Chondrocyte (in vitro differentiated cells): ENCODE measurements around the gene GLRA3. TPM values are rescaled to one million over a fixed set of nuclear protein-coding genes. Genes with fewer than 3 reads are reported as not detected.
"Not testable (repeated sequence)": the region's sequence is repeated elsewhere in the genome, so short reads cannot be mapped to it uniquely, and the experiment has no call there.

Experiments used
- DNase-seq: peaks from one replicate; pipeline ENCODE4 v3.0.0; 2021; ENCODE audit warnings: mixed read lengths, low spot score
- H3K27ac Mint-ChIP-seq: one replicate; pipeline ENCODE4 v1.8.0; 2021; ENCODE audit warnings: mild to moderate bottlenecking, moderate library complexity, mixed read lengths; ENCODE audit not compliant: unreplicated experiment
- H3K27me3 Mint-ChIP-seq: 2 replicates; pipeline ENCODE4 v1.8.0; 2021; ENCODE audit warnings: low read depth, mixed read lengths
- H3K36me3 Mint-ChIP-seq: 2 replicates; pipeline ENCODE4 v1.8.0; 2021; ENCODE audit warnings: low read depth, mixed read lengths
- H3K4me1 Mint-ChIP-seq: 2 replicates; pipeline ENCODE4 v1.8.0; 2021; ENCODE audit warnings: low read depth, mild to moderate bottlenecking, mixed read lengths
- H3K4me3 Mint-ChIP-seq: one replicate; pipeline ENCODE4 v1.8.0; 2021; ENCODE audit warnings: mild to moderate bottlenecking, moderate library complexity, mixed read lengths; ENCODE audit not compliant: unreplicated experiment
- H3K9me3 Mint-ChIP-seq: 2 replicates; pipeline ENCODE4 v1.8.0; 2021; ENCODE audit warnings: low read depth, mixed read lengths
- total RNA-seq: library from RNA; stranded (reverse); gene quantifications from 3 replicates; pipeline ENCODE4 v1.2.1, GENCODE V29; 2021
- TF ChIP-seq, protein P1 (sequence below): fragments of 200-600 bp; sonication (generic); IDR thresholded peaks from 2 replicates; pipeline ENCODE4 v1.5.0; 2021; ENCODE audit warnings: antibody characterized with exemption, mild to moderate bottlenecking, moderate library complexity

The GLRA3 gene
- total RNA-seq, 1 donor from 2014 or later = not detected

DNA sequence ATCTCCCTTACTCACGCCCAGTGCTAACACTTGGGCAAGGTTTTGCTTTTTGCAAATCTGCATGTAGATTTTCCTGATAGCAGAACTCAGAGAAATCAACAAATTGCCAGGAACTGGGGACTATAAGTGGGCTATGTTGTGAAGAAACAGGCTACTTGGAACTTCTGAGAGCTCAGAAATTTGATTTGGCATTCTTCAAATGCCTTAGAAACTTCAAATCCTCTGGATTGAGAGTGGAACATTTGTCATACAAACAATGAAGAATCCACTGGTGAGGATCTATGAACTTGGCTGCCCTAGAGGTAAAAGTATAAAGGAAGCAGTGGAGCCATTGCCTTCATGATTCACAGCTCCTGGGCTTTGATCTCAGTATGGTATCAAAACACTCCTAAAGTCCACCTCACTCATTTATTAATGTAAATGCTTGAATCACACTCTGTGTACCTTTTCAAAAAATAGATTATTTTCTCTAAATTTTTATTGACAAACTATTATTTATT is 126.0 kb downstream of the GLRA3 start:
- Mint-ChIP-seq H3K4me1 (no peaks in the 10 kb centered on the region), H3K27me3 (peaks cover 16% of the 10 kb centered on the region), H3K4me3 (no peak overlapping the region), H3K36me3 (no peaks in the 10 kb centered on the region), H3K27ac (no peak overlapping the region), H3K9me3 (peaks cover 7% of the 10 kb centered on the region)
- no peak for DNase-seq
- TF ChIP-seq, protein P1, sequence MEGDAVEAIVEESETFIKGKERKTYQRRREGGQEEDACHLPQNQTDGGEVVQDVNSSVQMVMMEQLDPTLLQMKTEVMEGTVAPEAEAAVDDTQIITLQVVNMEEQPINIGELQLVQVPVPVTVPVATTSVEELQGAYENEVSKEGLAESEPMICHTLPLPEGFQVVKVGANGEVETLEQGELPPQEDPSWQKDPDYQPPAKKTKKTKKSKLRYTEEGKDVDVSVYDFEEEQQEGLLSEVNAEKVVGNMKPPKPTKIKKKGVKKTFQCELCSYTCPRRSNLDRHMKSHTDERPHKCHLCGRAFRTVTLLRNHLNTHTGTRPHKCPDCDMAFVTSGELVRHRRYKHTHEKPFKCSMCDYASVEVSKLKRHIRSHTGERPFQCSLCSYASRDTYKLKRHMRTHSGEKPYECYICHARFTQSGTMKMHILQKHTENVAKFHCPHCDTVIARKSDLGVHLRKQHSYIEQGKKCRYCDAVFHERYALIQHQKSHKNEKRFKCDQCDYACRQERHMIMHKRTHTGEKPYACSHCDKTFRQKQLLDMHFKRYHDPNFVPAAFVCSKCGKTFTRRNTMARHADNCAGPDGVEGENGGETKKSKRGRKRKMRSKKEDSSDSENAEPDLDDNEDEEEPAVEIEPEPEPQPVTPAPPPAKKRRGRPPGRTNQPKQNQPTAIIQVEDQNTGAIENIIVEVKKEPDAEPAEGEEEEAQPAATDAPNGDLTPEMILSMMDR = no peak

DNA sequence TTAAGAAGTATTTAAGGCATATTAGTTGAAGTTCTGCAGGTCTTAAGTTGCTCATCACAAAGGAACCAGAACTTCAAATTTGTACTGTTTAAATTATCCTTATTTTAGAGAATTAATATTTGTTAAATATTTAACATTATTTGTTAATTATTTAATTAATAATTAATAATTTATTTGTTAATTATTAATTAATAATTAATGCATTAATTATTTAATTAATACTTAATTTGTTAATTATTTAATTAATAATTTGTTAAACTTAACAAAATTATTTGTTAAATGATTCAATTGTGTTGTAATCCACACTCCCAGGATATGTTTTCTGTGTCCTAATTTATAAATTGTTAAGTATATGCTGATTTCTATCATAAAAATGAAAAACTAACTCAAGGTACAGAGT is 129.4 kb downstream of the GLRA3 start:
- DNase-seq = no peak
- TF ChIP-seq, protein P1 = no peak
- peaks cover 9% of the 10 kb centered on the region for H3K27me3 Mint-ChIP-seq
- H3K27ac Mint-ChIP-seq = no peak overlapping the region
- no peak overlapping the region for H3K4me3 Mint-ChIP-seq
- H3K36me3 Mint-ChIP-seq = no peaks in the 10 kb centered on the region
- peaks cover 5% of the 10 kb centered on the region for H3K9me3 Mint-ChIP-seq
- H3K4me1 Mint-ChIP-seq = no peaks in the 10 kb centered on the region

DNA sequence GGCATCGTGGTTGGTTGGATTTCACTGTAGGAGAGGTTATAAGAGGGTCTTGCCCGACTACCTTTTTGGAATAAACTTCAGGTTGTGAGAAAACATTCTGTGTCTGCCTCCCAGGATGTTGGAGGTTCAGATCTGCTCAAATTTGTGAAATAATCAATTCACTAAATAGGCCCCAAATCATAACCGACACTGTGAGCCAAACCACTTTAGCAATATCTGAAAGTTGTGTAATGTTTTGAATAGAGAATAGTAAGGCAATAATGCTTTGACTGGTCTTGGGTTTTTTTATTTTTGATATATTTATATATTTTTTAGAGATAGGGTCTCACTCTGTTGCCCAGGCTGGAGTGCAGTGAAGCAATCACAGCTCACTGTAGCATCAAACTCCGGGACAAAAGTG is 131.2 kb downstream of the GLRA3 start:
- Mint-ChIP-seq H3K36me3 (no peaks in the 10 kb centered on the region), H3K9me3 (peaks cover 5% of the 10 kb centered on the region), H3K4me3 (no peak overlapping the region), H3K4me1 (no peaks in the 10 kb centered on the region), H3K27me3 (peaks cover 12% of the 10 kb centered on the region), H3K27ac (no peak overlapping the region)
- TF ChIP-seq, protein P1 = no peak
- no peak for DNase-seq

DNA sequence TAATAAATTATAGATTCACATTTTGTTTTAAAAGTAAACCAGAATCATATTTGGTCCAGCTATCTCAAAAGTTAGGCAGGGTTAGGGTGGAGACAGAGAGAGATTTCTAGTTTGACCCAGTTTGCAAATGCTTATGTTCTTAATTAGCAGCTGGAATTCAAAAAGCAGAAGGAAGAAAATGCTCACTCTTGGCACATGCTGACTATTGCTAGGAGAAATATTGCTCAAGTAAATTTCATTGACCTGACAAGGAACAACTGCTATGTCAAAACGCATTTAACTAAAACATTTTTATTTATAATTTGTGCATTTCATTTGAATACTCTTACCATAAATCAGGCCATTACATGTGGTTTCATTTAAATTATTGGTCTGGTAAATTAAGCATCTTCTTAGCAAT is 131.8 kb downstream of the GLRA3 start:
- Mint-ChIP-seq H3K27ac (no peak overlapping the region), H3K9me3 (peaks cover 5% of the 10 kb centered on the region), H3K36me3 (no peaks in the 10 kb centered on the region), H3K4me1 (no peaks in the 10 kb centered on the region), H3K4me3 (no peak overlapping the region), H3K27me3 (peaks cover 12% of the 10 kb centered on the region)
- TF ChIP-seq, protein P1 = no peak
- no peak for DNase-seq

DNA sequence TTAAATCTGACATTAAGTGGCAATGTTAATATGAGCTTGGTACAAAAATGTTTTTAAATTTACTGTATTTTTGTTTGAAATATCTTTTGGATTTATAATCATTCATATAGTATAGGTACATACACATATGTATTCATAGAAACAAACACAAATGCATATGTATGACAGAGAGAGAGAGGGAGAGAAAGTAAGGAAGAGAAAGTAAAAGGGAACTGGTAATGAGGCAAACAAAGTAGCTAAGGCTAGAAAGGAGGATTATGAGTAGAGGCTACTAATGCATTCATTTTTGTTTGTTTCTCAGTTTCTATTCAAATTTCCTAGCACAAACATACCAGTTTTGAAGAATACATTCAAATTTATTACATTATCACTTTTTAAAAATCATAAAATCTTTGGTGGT is 132.4 kb downstream of the GLRA3 start:
- TF ChIP-seq, protein P1 = no peak

DNA sequence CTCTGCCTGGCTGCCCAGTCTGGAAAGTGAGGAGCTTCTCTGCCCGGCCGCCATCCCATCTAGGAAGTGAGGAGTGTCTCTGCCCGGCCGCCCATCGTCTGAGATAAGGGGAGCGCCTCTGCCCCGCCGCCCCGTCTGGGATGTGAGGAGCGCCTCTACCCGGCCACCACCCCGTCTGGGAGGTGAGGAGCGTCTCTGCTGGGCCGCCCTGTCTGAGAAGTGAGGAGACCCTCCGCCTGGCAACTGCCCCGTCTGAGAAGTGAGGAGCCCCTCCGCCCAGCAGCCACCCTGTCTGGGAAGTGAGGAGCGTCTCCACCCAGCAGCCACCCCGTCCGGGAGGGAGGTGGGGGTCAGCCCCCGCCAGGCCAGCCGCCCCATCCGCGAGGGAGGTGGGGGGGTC is 137.2 kb downstream of the GLRA3 start:
- DNase-seq = peak; percentile 84
- not testable (repeated sequence) for H3K36me3 Mint-ChIP-seq, H3K27ac Mint-ChIP-seq, H3K4me1 Mint-ChIP-seq, H3K27me3 Mint-ChIP-seq, H3K4me3 Mint-ChIP-seq
- peaks cover 17% of the 10 kb centered on the region for H3K9me3 Mint-ChIP-seq

More for the DNA sequence above, 132.4 kb downstream of the GLRA3 start:
- Mint-ChIP-seq H3K9me3 (peaks cover 5% of the 10 kb centered on the region), H3K27me3 (peaks cover 9% of the 10 kb centered on the region), H3K4me3 (no peak overlapping the region), H3K36me3 (no peaks in the 10 kb centered on the region), H3K4me1 (no peaks in the 10 kb centered on the region), H3K27ac (no peak overlapping the region)
- DNase-seq = no peak
